GM19351 (cell line): Measurements from ENCODE around the gene COL12A1.

Experiments used
- ATAC-seq: cut with Tn5 transposase; IDR thresholded peaks from one replicate; pipeline ENCODE4 v1.9.1; 2021; ENCODE audit warnings: mild to moderate bottlenecking, moderate library complexity; ENCODE audit not compliant: unreplicated experiment

The COL12A1 gene

DNA sequence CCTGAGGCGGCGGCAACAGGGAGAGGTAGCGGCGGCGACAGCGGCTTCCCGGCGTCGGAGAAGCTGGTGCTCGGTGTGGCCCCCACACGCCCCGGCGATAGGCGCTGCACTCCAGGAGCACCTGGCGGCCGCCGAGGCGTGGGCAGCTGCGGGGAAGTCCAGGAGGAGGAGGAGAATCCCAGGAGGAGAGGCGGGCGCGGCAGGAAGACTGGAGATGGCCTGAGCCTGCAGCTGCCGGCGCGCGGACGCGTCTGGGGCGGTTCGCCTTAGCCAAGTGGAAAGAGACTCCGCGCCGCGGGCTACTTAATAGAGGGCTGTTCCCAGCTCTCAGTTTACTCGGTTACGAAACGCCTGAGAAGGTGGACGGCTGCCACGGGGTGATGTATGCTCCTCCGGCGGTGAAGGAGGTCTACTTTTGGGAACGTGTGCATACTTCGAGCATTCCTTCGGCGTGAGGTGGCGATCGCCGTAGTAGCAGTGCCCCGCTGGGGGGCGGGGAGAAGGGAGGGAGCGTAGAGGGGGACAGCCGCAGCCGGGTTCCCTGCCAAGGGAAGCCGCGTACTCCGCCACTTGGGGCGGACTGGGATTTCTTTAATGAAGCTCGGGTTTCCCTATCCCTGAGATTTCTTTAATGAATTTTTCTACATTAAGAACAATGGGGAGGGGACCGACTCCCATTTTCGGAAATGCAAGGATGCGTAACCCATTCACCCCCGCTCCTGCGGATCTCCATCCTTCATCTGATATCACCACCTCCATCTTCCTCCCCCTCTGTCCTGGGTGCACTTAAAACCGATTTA lies at the start of gene COL12A1:
TSS of gene COL12A1 (minus strand) at position 278 of the 800 bp plus-strand sequence. CDS start 3,261 bp downstream, outside the sequence.
- ATAC-seq: no peak

DNA sequence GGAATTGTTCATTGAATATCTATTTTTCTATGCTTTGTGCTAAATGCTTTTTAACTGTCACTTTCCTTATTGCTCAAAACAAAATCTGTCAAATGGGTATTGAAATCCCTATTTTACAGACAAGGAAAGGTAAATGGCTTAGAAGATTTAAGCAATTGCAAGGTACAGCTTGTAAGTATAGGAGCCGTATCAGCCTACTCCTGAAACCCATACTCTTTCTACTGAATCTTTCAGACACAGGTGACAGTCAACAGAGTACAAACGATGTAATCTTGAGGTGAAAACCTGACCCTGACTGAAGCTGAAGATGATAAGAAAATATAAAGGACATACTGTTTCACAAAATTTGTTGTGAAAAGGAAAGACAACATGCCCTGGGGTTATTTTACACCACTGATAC lies 44.7 kb upstream of the COL12A1 start:
- no peak for ATAC-seq

DNA sequence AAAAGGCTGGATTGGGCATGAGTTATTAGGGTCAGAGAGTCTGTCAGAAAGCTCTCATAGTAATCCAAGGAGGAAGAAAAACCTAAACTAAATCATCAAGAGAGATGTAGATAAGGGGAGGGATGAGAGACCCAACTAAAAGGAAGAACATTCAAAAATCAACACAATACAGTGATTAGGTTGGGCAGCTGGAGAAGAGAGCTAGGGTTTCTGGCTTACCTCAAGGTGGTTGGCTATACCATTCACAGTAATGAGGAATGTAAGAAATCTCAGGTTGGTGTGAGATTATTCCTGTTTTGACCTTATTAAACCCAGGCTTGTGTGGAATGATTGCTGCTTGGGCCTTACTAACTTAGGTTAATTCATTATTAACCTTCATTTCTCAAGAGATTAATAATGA lies 44.0 kb upstream of the COL12A1 start:
- ATAC-seq: no peak

DNA sequence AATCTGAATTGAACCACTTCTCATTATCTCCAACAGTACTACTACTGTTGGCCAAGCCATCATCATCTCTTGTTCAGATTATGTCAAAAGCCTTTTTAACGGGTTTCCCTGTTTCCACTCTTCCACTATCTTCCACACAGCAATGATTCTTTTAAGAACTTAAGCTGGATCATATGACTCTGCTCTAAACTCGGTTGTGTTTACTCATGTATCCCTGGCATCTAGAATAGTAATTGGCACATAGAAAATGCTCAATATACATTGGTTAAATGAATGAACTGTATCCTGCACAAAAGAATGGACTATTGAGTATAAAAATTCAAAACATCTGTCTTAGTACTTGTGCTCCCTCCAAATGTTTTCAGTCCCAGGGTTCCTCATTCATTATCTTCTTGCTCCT lies 40.5 kb upstream of the COL12A1 start:
- ATAC-seq: no peak

DNA sequence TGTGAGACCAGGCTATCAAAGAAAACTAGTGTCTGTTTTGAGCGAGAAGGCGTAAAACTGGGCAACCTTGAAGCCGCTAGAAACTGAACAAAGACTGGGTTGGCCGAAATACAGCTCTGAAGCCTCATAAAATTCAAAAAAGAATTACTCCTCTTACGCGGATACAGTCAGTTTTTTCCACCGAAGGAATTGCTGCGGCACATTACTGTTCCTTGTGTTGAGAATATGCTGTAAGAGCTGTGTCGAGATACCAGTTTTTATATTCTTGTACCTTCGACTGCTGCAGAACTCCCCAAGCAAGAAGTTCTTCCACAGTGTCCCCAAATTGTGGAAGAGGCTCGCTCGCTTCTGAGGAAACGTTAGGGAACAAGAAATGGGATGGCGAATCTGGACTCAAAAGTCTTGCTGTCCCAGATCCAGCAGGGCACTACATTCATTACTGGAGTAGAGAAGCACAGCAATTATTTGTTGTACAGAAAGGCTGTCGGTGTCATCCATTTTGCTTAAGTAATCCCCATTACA lies 38.3 kb upstream of the COL12A1 start:
- no peak for ATAC-seq

GRCh38 chr6:75243333-75244062 lies 37.6 kb upstream of the COL12A1 start, which contains the start of gene COX7A2:
TSS of gene COX7A2 (minus strand) at chr6:75243801. CDS start at chr6:75243734, 67 bp downstream.
- ATAC-seq: peak; percentile 90

DNA sequence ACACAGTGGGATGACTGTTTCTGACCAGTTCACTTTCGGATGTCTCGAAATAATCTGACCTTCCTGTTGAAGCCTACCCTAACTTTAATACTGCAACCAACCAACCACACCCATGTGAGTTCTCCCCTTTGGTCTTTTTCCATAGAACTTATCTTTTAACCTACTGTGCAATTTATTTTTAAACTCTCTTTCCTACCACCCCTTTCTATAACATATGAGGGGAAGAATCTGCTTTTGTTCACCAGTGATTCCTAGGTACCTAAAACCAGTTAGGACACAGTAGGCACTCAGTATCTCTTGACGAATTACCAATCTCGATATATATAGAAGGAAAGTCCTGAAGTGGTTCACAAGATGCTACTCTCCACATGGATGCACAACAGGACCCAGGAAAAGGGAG lies 30.8 kb upstream of the COL12A1 start:
- no peak for ATAC-seq

DNA sequence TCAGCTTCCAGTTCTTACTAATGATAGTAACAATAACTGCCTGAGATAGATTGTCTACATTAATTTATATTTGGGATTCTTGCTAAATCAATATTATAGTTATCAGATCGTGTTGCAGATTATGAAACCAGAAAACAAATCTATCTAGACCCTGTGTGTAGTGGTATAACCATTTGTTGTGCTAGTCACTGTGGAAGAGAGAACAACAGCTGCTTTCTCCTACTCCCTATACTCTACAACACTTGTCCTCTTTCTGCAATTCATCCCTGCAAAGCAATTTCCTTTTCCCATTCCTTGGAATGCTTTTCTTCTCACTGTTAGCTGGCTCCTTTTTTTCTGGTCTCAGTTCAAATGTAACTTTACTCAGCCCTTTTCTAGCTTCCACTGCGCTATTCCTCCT lies 29.4 kb upstream of the COL12A1 start:
- ATAC-seq: no peak

DNA sequence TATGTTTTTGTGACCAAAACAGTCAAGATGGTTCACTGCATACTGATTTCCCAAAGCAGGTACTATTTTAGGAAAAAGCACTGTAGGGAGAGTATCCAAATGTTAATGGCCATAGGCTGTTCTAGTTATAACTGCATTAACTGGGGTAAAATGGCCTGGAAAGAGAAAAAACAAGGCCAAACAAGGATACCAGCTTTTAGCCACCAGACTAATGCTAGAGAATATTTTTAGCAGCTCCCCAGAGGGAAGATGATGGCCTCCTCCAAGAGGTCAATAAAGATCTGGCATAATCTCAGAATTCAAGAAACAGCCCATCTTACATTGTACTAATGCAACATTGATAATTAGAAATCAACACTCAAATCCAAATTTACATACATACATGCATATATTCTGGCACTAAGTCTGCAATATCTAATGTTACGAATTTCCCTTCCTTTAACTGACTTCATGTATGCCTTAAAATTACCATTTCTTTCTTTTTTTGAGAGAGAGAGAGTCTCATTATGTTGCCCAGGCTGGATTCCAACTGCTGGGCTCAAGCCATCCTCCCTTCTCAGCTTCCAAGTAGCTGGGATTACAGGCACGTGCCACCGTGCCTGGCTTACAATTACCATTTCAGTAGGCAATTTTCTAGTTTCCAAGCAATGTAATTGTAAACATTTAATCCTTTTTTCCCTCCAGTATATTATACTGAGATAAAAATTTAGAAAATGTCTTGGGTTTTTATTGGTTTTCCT lies 28.4 kb upstream of the COL12A1 start:
- no peak for ATAC-seq

DNA sequence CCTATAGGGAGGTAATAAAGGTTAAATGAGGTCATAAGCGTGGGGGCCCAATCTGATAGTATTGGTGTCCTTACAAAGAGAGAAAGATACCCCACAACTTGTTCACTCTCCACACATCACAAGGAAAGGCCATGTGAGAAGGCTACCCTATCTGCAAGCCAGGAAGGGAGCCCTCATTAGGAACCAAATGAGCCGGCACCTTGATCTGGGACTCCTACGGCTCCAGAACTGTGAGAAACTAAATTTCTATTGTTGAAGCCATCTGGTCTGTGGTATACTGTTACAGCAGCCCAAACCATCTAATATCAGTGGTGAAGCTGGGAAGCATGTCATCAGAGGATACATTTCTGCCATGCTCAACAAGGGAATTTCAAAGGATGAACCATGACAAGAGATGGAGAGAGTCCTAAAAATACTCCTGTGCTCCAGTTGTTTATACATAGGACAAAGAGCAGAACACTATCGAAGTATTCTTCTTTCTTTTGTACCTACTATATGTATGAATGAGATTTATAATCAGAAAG lies 27.3 kb upstream of the COL12A1 start:
- ATAC-seq: no peak

GRCh38 chr6:75230484-75231325 lies 24.9 kb upstream of the COL12A1 start:
- no peak for ATAC-seq

DNA sequence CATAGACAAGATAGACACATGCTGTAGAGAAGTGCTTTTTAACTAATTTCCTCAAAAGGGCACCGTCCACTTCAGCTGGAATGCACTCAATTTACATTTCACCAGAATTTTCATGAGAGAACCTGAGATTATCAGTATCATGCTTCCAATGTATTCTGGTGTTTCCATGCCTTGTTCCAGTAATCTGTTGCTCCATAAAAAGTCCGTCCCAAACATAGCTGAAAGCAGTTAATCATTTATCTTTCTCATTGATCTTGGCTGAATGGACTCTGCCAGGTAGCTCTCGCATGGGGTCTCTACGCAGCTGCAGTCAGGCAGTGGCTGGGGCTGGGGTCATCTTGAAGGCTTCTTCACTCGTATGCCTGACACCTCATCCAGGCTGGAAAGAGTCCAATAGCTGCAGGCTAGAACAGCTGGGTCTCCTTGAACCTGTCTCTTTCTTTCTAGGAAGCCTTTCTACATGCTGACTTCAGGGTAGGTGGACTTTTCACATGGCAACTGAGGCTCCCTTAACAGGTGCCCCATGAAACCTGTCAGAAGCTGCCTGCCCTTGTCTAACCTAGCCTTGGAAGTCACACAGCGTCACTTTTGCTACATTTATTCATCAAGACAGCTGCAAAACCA lies 18.6 kb upstream of the COL12A1 start:
- no peak for ATAC-seq

DNA sequence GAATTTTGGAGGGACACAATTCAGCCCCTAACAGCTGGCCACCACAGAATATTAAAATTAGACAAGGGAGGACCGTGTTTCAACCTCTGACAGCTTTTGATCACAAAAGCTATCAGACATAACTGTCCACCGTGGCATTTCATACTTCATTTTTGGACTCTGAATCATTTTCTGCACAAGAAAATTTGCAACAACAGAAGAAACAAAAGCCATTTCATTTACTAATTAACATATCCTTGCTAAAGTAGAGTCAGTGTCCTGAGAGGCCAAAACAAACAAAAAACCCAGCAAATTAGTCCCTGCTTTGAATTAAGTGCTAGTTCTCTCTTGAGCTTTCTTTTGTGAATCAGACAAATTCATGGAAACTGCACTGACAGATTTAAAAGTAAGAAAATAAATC lies 17.6 kb upstream of the COL12A1 start:
- no peak for ATAC-seq

- no peak for ATAC-seq
These were observed 16.4 kb upstream of the COL12A1 start for GRCh38 chr6:75222261-75222660.

- no peak for ATAC-seq
These were observed 15.3 kb upstream of the COL12A1 start for GRCh38 chr6:75221116-75221515.

GRCh38 chr6:75220357-75220756 lies 14.5 kb upstream of the COL12A1 start:
- no peak for ATAC-seq

DNA sequence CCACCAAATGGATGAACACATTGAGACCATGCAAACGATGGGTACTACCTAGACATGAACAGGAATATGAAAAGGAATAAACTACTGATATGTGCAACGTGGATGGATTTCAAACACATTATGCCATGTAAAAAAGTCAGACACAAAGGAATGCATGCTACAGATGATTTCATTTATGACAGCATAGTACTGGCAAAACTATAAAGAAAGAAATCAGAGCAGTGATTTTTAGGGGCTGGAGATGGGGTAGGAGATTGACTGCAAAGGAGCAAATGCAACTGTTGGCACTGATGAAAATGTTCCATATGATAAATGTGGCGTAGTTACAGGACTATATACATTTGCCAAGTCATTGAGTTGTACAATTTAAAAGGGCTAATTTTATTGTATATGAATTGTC lies 13.4 kb upstream of the COL12A1 start:
- no peak for ATAC-seq

GRCh38 chr6:75217193-75217592 lies 11.3 kb upstream of the COL12A1 start:
- ATAC-seq: peak; percentile 33

- ATAC-seq: no peak
These were observed 9.4 kb upstream of the COL12A1 start for GRCh38 chr6:75215291-75215690.

GRCh38 chr6:75213732-75214131 lies 7.9 kb upstream of the COL12A1 start:
- peak; percentile 62 for ATAC-seq
